Neural cell (in vitro differentiated cells): ENCODE measurements around the gene PCMT1. TPM values are rescaled to one million over a fixed set of nuclear protein-coding genes. Genes with fewer than 3 reads are reported as not detected.

ENCODE experiments used
- H2AFZ ChIP-seq: fragments of 200-600, 300-800 bp; sonication (generic), shearing (Covaris generic); 2 replicates; pipeline ENCODE4 v1.6.0; 2014; ENCODE audit warnings: low read depth, mild to moderate bottlenecking, antibody characterized with exemption, low read length, moderate library complexity
- H3F3A ChIP-seq: fragments of 200-600 bp; shearing (Covaris generic); 2 replicates; pipeline ENCODE4 v1.6.1; 2016; ENCODE audit warnings: mild to moderate bottlenecking, moderate library complexity, mixed read lengths, antibody characterized with exemption, low read length; ENCODE audit not compliant: insufficient read depth, poor library complexity, severe bottlenecking
- H3K27ac ChIP-seq: fragments of 200-600, 300-800 bp; sonication (generic), shearing (Covaris generic); 2 replicates; pipeline ENCODE4 v1.5.1; 2014; ENCODE audit warnings: mild to moderate bottlenecking, low read length, moderate library complexity
- H3K27me3 ChIP-seq: fragments of 300-800, 200-600 bp; sonication (generic), shearing (Covaris generic); 2 replicates; pipeline ENCODE4 v1.6.0; 2014; ENCODE audit warnings: mild to moderate bottlenecking, low read depth, low read length, moderate library complexity; ENCODE audit not compliant: insufficient read depth
- H3K36me3 ChIP-seq: fragments of 300-800, 200-600 bp; sonication (generic), shearing (Covaris generic); 2 replicates; pipeline ENCODE4 v1.5.1; 2014; ENCODE audit warnings: mild to moderate bottlenecking, antibody characterized with exemption, low read length, moderate library complexity; ENCODE audit not compliant: insufficient read depth
- H3K4me2 ChIP-seq: fragments of 300-800, 200-600 bp; sonication (generic), shearing (Covaris generic); 2 replicates; pipeline ENCODE4 v1.6.0; 2014; ENCODE audit warnings: mild to moderate bottlenecking, low read length
- H3K4me3 ChIP-seq: fragments of 300-800, 200-600 bp; sonication (generic), shearing (Covaris generic); 2 replicates; pipeline ENCODE4 v1.5.1; 2014; ENCODE audit warnings: mild to moderate bottlenecking, low read length, moderate library complexity
- H3K79me2 ChIP-seq: fragments of 200-600 bp; shearing (Covaris generic); replicated peaks from 2 replicates; pipeline ENCODE4 v1.6.0; 2014; ENCODE audit warnings: mild to moderate bottlenecking, low read length, moderate library complexity; ENCODE audit not compliant: insufficient read depth
- H3K9ac ChIP-seq: fragments of 300-800, 200-600 bp; sonication (generic), shearing (Covaris generic); 2 replicates; pipeline ENCODE4 v1.6.1; 2016; ENCODE audit warnings: mild to moderate bottlenecking, low read length, mixed read lengths
- H3K9me2 ChIP-seq: fragments of 200-600 bp; shearing (Covaris generic); 2 replicates; pipeline ENCODE4 v1.6.1; 2016; ENCODE audit warnings: mild to moderate bottlenecking, low read length, mixed read lengths; ENCODE audit not compliant: insufficient read depth
- H3K9me3 ChIP-seq: fragments of 200-600, 300-800 bp; sonication (generic), shearing (Covaris generic); 2 replicates; pipeline ENCODE4 v1.6.1; 2016; ENCODE audit warnings: mild to moderate bottlenecking, mixed run types, low read length, moderate library complexity, mixed read lengths
- H4K20me1 ChIP-seq: fragments of 200-600 bp; shearing (Covaris generic); 2 replicates; pipeline ENCODE4 v1.6.1; 2016; ENCODE audit warnings: mild to moderate bottlenecking, mixed run types; ENCODE audit not compliant: insufficient read depth
- EP300 ChIP-seq: fragments of 450-650 bp; conservative IDR thresholded peaks from 2 replicates; pipeline ENCODE4 v1.6.1; 2014; ENCODE audit warnings: antibody characterized with exemption, mild to moderate bottlenecking, moderate library complexity; ENCODE audit not compliant: poor library complexity, severe bottlenecking
- EZH2 ChIP-seq: fragments of 200-600, 300-800 bp; shearing (Covaris generic), sonication (generic); IDR thresholded peaks from 2 replicates; pipeline ENCODE4 v1.6.1; 2014; ENCODE audit warnings: antibody characterized with exemption, low read length, borderline replicate concordance, mild to moderate bottlenecking; ENCODE audit not compliant: insufficient read depth, poor library complexity, severe bottlenecking
- MXI1 ChIP-seq: fragments of 450-650 bp; conservative IDR thresholded peaks from 2 replicates; pipeline ENCODE4 v1.6.1; 2014; ENCODE audit warnings: antibody characterized with exemption, mild to moderate bottlenecking; ENCODE audit not compliant: poor library complexity, severe bottlenecking
- POLR2AphosphoS5 ChIP-seq: IDR thresholded peaks from 2 replicates; pipeline ENCODE4 v1.6.1; 2012
- RAD21 ChIP-seq: fragments of 450-650 bp; conservative IDR thresholded peaks from 2 replicates; pipeline ENCODE4 v1.6.1; 2014; ENCODE audit warnings: antibody characterized with exemption, mild to moderate bottlenecking, moderate library complexity
- SMC3 ChIP-seq: fragments of 450-650 bp; conservative IDR thresholded peaks from 2 replicates; pipeline ENCODE4 v1.6.1; 2014; ENCODE audit warnings: antibody characterized with exemption, mild to moderate bottlenecking, moderate library complexity; ENCODE audit not compliant: poor library complexity
- TAF1 ChIP-seq: IDR thresholded peaks from 2 replicates; pipeline ENCODE4 v1.6.1; 2012; ENCODE audit warnings: low read depth
- polyA plus RNA-seq: library from polyadenylated mRNA; depleted of rRNA; stranded (reverse); fragments of >200 nt; gene quantifications from 2 replicates; pipeline ENCODE4 v1.2.3, GENCODE V29; 2014
- TF ChIP-seq, protein P1 (sequence below): fragments of 450-650 bp; IDR thresholded peaks from 2 replicates; pipeline ENCODE4 v1.5.1; 2014; ENCODE audit warnings: antibody characterized with exemption, mild to moderate bottlenecking, moderate library complexity; ENCODE audit not compliant: poor library complexity, severe bottlenecking
- TF ChIP-seq, protein P2 (sequence below): IDR thresholded peaks from 2 replicates; pipeline ENCODE4 v1.6.1; 2012; ENCODE audit warnings: borderline replicate concordance

Gene PCMT1
- polyA plus RNA-seq, 1 donor from 2014 or later = 384 TPM

DNA sequence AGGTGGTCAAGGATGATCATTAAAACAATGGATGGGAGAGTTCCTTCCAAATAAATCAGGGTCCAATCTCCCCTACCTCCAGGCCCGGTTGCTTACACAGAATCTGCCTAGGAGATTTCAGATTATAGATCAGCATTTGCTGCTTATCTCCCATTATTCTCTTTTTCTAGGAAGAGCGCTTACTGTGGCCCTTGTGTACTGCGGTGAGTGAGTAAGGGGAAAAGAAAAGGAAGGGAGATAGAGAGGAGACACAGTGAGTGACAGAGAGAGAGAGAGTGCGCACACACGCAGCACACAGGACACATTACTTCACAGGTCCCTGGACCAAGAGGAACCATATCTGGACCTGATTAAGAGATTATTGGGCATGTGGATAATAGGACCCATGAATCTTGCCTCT, 37.8 kb upstream of the PCMT1 start:
- H4K20me1 ChIP-seq = no peaks in the 10 kb centered on the region
- no peak overlapping the region for H2AFZ ChIP-seq
- TF ChIP-seq, protein P1, sequence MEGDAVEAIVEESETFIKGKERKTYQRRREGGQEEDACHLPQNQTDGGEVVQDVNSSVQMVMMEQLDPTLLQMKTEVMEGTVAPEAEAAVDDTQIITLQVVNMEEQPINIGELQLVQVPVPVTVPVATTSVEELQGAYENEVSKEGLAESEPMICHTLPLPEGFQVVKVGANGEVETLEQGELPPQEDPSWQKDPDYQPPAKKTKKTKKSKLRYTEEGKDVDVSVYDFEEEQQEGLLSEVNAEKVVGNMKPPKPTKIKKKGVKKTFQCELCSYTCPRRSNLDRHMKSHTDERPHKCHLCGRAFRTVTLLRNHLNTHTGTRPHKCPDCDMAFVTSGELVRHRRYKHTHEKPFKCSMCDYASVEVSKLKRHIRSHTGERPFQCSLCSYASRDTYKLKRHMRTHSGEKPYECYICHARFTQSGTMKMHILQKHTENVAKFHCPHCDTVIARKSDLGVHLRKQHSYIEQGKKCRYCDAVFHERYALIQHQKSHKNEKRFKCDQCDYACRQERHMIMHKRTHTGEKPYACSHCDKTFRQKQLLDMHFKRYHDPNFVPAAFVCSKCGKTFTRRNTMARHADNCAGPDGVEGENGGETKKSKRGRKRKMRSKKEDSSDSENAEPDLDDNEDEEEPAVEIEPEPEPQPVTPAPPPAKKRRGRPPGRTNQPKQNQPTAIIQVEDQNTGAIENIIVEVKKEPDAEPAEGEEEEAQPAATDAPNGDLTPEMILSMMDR = no peak
- TF ChIP-seq TAF1 (no peak), POLR2AphosphoS5 (no peak)
- no peaks in the 10 kb centered on the region for H3K9me3 ChIP-seq
- H3K4me3 ChIP-seq = no peak overlapping the region
- no peaks in the 10 kb centered on the region for H3K9me2 ChIP-seq
- H3K36me3 ChIP-seq = no peaks in the 10 kb centered on the region
- H3K9ac ChIP-seq = no peak overlapping the region
- peaks cover 85% of the 10 kb centered on the region for H3K79me2 ChIP-seq
- H3K4me2 ChIP-seq = no peak overlapping the region
- H3K27me3 ChIP-seq = no peaks in the 10 kb centered on the region
- no peaks in the 10 kb centered on the region for H3F3A ChIP-seq
- no peak overlapping the region for H3K27ac ChIP-seq

DNA sequence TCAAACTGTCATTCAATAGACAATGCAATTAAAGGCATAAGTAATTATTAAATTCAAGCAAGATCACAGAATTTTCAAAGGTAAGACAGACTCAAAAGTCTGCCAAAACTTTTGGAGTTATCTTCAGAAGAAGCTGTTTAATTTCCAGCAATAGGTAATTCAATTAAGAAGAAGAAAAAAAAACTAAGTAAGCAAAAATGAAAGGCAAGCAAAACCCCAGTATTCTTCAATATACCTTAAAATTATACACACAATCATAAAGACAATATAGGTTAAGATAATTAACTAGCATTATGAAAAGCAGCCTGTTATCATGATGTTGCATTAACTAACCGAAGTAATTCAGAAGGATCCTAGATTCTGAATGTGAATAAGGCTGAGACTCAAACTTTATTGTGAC, 35.1 kb upstream of the PCMT1 start:
- H3K27ac ChIP-seq = no peak overlapping the region
- H3K9me3 ChIP-seq = no peaks in the 10 kb centered on the region
- no peaks in the 10 kb centered on the region for H3K27me3 ChIP-seq
- no peak overlapping the region for H2AFZ ChIP-seq
- H3K9me2 ChIP-seq = no peaks in the 10 kb centered on the region
- H4K20me1 ChIP-seq = no peaks in the 10 kb centered on the region
- no peak overlapping the region for H3K4me3 ChIP-seq
- H3K4me2 ChIP-seq = no peak overlapping the region
- peaks cover 4% of the 10 kb centered on the region for H3F3A ChIP-seq
- TF ChIP-seq EZH2 (no peak), POLR2AphosphoS5 (no peak), SMC3 (no peak), EP300 (no peak), RAD21 (no peak), TAF1 (no peak), MXI1 (no peak)
- TF ChIP-seq, protein P1 = no peak
- TF ChIP-seq, protein P2, sequence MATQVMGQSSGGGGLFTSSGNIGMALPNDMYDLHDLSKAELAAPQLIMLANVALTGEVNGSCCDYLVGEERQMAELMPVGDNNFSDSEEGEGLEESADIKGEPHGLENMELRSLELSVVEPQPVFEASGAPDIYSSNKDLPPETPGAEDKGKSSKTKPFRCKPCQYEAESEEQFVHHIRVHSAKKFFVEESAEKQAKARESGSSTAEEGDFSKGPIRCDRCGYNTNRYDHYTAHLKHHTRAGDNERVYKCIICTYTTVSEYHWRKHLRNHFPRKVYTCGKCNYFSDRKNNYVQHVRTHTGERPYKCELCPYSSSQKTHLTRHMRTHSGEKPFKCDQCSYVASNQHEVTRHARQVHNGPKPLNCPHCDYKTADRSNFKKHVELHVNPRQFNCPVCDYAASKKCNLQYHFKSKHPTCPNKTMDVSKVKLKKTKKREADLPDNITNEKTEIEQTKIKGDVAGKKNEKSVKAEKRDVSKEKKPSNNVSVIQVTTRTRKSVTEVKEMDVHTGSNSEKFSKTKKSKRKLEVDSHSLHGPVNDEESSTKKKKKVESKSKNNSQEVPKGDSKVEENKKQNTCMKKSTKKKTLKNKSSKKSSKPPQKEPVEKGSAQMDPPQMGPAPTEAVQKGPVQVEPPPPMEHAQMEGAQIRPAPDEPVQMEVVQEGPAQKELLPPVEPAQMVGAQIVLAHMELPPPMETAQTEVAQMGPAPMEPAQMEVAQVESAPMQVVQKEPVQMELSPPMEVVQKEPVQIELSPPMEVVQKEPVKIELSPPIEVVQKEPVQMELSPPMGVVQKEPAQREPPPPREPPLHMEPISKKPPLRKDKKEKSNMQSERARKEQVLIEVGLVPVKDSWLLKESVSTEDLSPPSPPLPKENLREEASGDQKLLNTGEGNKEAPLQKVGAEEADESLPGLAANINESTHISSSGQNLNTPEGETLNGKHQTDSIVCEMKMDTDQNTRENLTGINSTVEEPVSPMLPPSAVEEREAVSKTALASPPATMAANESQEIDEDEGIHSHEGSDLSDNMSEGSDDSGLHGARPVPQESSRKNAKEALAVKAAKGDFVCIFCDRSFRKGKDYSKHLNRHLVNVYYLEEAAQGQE = no peak
- peaks cover 80% of the 10 kb centered on the region for H3K79me2 ChIP-seq
- H3K36me3 ChIP-seq = no peaks in the 10 kb centered on the region
- no peak overlapping the region for H3K9ac ChIP-seq
